ENCODE results near the gene LMLN.
"Not testable (repeated sequence)": the region's sequence is repeated elsewhere in the genome, so short reads cannot be mapped to it uniquely, and the experiment has no call there.

LMLN gene, protein sequence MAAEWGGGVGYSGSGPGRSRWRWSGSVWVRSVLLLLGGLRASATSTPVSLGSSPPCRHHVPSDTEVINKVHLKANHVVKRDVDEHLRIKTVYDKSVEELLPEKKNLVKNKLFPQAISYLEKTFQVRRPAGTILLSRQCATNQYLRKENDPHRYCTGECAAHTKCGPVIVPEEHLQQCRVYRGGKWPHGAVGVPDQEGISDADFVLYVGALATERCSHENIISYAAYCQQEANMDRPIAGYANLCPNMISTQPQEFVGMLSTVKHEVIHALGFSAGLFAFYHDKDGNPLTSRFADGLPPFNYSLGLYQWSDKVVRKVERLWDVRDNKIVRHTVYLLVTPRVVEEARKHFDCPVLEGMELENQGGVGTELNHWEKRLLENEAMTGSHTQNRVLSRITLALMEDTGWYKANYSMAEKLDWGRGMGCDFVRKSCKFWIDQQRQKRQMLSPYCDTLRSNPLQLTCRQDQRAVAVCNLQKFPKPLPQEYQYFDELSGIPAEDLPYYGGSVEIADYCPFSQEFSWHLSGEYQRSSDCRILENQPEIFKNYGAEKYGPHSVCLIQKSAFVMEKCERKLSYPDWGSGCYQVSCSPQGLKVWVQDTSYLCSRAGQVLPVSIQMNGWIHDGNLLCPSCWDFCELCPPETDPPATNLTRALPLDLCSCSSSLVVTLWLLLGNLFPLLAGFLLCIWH

DNA sequence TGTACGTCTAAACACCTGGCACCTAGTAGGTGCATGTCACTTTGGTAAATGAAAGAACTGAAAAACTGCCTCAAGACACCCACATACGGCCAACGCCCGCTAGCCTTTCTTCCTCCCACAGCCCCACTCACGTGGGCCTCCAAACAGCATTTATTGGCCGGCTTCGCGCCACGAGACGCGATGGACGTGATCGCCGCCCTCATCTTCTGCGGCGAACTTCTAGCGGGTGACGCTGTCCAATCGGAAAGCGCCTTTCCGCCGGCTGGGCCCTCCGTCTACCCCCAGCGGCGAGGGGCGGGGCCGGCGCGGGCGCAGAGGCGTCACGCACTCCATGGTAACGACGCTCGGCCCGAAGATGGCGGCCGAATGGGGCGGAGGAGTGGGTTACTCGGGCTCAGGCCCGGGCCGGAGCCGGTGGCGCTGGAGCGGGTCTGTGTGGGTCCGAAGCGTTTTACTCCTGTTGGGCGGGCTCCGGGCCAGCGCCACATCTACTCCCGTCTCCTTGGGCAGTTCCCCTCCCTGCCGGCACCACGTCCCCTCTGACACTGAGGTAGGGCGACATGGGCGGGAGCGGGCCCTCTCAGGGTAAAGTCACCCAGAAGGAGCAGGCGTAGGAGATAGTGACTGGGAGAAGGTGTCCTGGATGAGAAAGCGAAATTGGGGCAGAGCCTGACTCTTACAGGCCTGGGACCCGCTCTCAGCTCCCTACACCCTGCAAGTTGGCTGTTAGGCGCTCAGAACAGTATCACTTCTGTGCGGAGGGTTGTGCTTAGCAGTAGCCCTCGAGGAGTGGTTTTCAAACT lies at the start of gene LMLN:
LMLN (plus strand) TSS at position 327 of the 803 bp plus-strand sequence; CDS start at position 356, 29 bp downstream.
- peak; percentile 90 to 94 (median 92) for DNase-seq

DNA sequence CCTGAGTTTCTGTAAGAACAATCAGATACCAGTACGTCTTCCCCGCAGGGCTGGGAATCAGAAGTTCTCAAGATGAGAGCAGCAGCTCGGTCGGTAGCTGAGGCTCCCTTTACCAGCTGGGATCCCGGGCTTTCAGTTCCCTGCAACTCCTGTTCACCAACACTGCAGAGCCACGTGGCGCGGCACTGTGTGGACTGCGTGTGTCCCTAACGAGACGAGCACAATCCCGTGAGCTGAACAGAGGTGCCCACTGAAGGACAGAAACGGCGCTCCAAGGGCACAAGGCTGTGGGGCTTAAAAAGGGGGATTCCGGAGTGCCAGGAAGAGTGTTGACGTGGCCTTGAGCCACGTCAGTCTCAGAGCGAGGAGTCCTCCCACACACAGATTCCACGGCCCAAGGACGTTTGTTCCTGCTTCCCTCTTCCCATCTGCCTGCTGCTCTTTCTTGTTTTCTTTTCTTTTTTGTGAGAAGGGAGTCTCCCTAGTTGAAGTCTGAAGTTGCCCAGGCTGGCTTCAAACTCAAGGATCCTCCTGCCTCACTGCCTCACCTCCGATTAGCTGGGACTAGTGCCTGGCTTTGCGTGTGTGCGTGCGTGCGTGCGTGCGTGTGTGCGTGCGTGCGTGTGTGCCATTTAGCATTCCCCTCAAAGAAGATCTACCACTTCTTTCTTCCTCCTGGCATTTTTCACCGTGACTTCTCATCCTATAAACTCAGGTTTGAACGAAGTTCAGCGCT lies 47.1 kb upstream of the LMLN start:
- no peak for DNase-seq

DNA sequence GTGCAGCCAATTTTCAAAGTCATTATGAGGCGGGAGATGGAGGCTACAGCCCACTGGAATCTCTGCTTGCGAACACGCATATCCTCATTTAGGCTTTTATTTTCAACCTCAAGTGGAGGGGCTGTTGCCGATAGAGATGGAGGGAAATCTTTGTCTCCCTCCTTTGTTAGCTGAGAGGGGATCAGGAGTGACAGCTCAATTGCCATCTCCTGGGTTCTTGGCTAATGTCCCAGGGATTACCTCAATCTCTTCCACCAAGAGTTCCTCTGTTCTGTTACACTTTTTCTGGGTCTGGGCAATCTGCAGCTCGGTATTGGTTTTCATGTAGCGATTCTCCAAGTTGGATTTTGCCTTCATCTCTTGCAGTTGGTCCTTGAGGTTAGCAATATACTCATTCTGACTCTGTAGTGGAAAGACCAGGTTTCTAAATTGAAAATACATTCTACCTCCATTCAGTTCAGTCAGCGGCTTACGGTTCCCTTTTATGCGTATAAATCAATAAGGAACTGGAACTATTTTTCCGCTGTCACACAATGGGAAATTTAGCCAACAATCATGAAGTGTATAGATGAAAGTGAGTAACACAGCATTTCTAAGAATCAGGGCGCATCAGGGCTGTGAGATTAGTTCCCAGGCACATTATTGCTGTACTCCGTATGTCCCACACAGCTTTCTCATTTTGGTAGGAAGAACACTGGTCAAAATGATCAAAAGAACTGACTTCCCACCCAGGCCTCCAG lies 46.2 kb upstream of the LMLN start:
- no peak for DNase-seq

DNA sequence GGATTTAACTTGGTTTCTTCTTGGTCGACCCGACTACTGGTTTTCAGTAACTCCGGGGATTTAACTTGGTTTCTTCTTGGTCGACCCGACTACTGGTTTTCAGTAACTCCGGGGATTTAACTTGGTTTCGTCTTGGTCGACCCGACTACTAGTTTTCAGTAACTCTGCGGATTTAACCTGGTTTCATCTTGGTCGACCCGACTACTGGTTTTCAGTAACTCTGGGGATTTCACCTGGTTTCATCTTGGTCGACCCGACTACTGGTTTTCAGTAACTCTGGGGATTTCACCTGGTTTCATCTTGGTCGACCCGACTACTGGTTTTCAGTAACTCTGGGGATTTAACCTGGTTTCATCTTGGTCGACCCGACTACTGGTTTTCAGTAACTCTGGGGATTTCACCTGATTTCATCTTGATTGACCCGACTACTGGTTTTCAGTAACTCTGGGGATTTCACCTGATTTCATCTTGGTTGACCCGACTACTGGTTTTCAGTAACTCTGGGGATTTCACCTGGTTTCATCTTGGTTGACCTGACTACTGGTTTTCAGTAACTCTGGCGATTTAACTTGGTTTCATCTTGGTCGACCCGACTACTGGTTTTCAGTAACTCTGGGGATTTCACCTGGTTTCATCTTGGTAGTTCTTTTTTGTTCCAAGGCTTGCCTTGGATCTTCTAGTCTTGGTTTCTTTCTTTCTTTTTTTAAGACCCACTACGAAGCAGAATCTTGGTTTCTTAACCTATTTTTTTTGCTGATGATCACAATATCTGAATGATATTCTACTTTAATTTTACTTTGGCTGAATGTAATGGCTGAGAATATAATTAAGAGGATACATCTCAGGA lies 38.4 kb upstream of the LMLN start:
- not testable (repeated sequence) for DNase-seq

DNA sequence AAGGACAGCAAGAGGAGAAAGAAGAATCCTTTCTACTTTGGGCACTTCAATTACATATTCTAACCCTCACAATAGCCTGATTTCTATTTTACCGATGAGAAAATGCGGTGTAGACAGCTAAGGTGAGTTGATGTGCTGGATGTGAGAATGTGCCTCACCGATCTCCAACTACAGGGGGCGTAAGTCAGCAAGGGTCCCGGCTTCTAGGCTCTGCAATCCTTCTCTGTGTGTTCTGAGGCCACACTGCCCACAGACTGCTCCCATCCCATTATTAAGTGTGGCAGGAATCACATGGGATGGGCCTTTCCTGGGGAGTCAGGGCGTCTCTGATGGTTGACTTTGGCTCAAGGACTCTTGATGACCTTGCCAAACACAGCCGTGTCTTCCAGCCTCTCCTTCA lies 33.6 kb upstream of the LMLN start:
- no peak for DNase-seq

DNA sequence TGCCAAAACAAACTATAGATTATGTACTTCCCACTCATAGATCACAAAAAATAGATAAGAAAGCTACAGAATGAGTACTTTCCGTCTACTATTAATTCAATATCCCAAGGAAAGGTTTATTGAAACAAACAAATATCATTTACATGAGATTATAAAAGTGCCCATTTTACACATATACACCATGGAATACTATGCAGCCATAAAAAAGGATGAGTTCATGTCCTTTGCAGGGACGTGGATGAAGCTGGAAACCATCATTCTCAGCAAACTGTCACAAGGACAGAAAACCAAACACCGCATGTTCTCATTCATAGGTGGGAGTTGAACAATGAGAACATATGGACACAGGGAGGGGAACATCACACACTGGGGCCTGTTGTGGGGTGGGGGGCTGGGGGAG lies 32.4 kb upstream of the LMLN start:
- DNase-seq = not testable (repeated sequence)

DNA sequence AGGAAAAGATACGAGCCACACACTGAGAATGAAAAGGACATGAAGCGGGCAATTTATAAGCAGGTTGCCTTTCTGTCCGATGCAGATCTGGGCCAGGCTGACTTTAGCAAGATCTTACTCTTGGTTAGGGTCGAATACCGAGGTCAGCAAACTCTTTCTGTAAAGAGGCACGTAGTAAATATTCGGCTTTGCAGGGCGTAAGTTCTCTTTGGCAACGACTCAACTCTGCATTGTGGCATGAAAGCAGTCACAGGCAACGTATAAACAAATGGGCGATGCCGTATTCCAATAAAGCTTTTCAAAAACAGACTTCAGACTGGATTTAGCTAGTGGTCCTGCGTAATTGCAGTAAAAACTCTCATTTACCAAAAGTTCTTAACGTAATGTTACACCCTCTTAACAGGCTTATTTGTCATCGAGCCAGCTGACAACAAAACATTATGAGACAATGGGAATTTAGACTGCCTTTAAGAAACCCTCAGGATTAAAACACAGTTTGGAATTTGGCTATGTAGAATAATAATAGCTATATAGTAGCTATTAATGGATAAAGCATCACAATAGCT lies 23.1 kb upstream of the LMLN start:
- no peak for DNase-seq

DNA sequence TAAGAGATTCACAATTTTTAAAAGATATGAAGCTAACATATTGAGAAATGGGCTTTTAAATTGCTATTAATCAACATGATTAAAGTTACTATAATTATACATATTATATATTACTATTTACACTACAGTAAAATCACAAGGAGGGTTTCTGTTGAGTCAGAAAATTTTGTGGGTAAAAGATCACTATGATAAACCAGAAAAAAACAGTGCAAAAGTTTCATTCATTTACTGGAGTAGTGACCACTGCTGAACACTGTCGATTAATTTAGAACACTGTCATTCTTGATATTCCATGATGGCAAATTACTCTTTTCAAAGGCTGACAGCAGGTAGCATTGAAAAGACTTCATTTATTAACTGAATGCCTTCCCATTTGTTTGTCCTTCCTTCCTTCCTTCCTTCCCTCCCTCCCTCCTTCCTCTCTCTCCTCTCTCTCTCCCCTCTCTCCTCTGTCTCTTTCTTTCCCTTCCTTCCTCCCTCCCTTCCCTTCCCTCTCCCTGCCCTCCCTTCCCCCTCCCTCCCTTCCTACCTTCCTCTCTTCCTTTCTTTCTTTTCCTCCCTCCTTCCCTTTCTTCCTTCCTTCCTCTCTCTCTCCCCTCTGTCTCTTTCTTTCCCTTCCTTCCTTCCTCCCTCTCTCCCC lies 19.2 kb upstream of the LMLN start:
- no peak for DNase-seq

DNA sequence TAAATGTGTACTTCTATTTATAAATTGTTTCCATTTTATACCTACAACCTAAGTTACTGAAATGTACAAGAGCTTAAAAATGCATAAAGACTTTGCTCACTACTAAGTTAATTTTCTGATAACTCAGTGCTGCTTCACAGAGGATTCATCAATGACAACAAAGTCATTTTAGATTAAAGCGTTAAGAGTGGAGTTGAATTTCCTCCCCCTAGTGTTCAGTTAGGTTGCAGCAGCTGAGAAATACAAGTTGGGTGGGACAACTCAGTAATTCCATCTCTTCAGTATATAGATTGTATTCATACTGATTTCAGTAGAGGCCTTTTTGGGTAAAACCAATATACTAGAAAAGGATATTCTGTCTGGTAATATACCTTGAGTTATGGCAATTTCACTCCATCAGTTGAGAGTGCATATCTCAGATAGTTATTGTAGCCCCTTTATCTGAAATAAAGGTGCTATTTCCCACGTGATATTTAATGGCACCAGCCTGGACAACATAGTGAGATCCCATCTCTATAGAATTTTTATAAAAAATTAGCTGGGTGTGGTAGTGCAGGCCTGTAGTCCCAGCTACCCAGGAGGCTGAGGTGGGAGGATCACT lies 17.0 kb upstream of the LMLN start:
- DNase-seq = peak in 3 of 6 experiments; percentile 13 to 57 (median 49)

DNA sequence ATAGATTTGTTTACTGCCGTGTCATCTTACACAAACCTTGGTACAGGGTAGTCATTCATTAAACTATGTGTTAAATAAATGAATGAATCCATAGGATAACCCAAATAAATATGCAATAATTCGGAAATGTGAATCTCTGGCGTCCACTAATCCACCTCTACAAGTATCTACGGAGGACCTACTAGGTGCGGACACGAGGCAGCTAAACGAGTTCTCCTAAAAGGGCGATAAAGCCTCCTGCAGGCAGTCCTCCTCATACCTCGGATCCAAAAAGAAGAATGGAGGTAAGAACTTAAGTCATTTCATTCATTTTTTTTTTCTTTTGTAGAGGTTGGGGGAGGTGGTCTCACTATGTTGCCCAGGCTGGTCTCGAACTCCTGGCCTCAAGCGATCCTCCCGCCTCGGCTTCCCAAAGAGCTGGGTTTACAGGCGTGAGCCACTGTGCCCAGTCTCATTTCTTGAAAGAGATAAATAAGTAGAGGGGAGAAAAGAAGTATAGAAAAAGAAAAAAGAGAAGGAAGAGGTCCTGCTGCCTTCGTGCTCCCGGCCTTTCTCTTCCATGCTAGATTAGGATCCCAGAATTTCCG lies 10.7 kb upstream of the LMLN start:
- no peak for DNase-seq

DNA sequence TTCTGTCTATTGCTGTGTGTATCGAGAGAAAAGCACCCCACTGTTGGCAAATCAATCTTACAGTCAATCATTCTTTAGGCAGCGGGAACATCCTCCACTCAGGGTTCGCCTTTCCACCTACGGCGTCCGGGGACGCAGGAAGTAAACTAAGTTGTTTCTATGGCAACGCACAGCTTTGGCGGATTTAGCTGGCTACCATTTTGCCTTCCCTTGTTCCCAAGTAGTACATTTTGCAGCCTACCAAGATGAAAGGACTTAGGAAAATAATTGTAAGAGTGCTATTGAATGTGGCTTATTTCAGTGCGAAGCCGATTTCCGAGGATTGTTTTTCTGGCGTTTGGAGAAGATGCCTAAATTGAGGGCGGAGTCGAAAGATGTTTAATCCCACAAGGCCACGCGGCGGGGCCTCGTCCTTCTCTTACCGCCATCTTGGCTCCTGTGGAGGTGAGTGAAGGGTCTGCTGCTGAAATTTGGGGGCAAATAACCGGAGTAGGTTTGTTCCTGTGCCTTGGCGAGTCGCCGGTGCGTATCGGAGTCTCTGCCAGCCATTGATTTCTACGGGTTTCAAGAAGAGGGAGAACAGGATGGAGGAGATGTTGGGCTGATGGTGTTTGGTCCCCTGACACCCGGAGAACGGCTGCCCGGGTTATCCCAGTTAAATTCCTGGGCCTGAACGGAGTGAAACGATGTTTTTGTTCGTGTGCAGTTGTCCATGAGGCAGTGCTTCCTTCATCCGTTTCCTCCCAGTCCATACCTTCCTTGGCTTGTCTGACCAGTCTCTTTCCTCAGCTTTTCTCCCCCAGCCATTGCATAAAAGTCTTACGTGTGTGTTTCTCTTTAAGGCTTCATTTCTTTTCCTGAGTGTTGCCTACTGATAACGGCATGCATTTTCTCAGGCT lies 10.0 kb upstream of the LMLN start, which contains the start of gene RPL35A:
RPL35A (plus strand) TSS at position 413 of the 899 bp plus-strand sequence. CDS start 778 bp downstream, outside the sequence.
- peak; percentile 79 to 99 (median 86) for DNase-seq

DNA sequence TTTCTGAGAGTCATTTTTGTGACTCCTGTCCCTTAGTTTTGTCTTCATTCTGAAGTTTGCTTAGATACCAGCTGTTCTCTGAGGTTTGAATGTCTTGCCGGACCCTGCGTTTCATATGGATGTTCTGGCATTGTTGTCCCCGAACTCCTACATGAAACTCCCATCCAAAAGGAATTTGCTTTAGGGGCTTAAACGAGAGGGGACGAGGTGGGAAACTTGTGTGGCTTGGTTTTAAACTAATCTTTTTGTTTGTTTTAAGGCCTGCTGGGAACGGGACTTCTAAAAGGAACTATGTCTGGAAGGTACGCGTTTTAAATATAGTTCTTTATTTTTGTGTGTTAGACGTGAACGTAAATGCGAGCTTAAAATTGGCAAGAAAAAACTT lies 9.3 kb upstream of the LMLN start:
- DNase-seq = no peak

DNA sequence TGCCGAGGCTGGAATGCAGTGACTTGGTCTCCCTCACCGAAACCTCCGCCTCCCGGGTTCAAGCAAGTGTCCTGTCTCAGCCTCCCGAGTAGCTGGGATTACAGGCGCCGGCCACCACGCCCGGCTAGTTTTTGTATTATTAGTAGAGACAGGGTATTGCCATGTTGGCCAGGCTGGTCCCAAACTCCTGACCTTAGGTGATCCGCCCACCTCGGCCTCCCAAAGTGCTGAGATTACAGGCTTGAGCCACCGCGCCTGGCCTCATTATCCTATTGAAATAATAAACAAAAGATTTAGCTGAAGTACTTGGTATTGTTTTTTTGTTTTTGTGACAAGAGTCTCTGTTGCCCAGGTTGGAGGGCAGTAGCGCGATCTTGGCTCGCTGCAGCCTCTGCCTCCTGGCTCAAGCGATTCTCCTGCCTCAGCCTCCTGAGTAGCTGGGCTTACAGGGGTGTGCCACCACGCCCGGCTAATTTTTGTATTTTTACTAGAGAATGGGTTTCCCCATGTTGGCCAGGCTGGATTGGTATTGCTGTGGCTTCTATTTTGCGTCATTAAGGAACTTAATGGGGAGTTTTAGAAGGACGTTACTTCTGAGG lies 8.5 kb upstream of the LMLN start:
- DNase-seq = no peak

DNA sequence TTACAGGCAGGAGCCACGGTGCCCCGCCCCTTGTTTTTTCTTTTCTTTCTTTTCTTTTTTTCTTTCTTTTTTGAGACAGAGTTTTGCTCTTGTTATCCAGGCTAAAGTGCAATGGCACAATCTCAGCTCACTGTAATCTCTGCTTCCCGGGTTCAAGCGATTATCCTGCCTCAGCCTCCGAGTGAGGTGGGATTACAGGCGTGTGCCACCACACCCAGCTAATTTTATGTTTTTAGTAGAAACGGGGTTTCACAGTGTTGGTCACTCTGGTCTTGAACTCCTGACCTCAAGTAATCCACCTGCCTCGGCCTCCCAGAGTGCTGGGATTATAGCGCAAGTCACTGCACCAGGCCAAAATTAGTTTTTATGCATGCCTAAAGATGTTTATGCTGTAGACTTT lies 7.6 kb upstream of the LMLN start:
- no peak for DNase-seq

DNA sequence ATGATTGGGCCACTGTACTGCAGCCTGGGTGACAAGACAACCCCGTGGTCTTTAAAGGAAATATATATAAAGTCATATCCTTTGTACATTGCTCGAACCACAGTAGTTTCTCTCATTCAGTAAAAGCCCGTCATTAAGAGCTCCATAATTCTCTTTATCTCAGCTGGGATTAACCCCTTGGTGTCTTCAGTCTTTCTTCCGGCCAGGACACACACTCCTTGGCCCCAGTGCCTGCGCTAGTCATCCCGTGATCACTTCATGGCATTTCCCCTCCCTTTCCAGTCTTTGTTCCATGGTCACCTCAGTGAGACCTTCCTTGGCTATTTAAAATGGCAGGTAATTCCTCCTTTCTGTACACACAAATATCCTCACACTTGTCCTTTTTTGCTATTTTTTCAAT lies 6.7 kb upstream of the LMLN start:
- no peak for DNase-seq

DNA sequence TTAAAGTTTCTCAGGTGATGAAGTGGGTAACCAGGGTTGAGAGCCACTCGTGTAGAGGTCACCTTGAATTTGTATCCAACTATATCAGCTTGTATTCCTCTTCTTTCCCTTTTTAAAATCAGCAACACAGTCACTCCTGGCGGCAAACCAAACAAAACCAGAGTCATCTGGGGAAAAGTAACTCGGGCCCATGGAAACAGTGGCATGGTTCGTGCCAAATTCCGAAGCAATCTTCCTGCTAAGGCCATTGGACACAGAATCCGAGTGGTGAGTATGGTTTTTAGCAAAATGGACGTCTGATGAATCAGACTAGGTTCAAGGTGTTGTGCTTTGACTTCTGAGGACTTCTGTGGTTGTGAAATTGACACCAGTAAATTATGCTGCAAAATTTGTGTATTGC lies 6.1 kb upstream of the LMLN start:
- no peak for DNase-seq

DNA sequence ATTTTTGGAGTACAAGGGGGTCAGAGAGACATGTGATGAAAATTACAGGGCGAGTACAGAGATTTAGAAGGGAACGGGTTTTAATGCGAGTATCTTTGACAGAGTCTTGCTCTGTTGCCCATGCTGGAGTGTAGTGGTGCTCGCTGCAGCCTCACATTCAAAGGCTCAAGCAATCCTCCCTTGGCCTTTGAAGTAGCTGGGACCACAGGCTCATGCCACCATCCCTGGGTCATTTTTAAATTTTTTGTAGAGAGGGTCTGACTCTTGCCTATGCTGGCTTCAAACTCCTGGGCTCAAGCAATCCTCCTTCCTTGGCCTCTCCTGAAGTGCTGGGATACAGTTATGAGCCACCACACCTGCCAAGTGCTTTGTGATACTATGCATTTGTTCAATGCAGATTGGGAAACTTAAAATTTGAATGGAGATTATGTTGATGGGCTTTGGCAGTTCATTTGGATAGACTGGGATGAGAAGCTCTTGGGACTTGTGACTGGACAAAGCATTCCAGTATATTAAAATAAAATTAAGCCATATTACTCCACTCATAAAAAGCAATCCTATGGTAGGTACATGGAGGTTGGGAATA lies 4.0 kb upstream of the LMLN start:
- no peak for DNase-seq

All from stimulated activated naive CD4-positive, alpha-beta T cell (primary cell).